ENCODE measurements around the gene IL13RA1. TPM values are rescaled to one million over a fixed set of nuclear protein-coding genes. Genes with fewer than 3 reads are reported as not detected.
A peak's percentile ranks its signal among the peaks of the same experiment; 100 is the strongest.

Gene IL13RA1
- total and polyA plus RNA-seq, 2 experiments from 2014 or later = 2.7 to 6.6 TPM

DNA sequence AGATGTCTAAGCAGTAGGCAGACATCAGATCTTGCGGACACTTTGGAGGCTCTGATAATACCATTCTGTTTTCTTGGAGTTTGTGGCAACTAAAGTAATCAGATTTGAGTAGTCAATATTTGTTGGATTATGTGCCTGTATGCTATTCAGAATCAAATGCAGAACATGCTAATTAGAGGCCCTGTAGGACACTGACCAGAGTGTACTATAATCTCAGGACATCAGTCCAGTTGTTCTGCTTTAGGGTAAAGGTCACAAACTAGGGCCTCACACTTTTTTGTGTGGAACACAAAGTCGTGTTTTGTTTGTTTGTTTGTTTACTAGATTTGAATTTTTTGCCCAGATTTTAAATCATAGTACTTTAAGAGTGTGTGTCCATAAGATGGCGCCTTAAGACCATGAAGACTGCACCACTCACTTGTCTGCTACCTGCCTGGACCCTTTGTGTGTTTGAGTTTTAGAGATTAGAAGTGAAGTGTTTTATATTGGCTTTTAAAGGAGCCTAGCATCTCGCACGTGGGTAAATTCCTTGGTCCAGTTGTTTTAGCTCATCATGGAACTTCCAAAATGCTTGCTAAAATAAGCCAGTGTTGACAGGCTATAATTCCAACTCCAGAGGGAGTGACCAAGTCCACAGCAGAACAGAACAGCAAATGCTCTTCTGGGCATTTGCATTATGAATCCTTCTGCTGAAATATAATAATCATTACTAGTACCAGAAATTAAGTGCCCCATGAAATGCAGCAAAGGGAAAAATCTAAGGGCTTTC lies 34.7 kb downstream of the IL13RA1 start:
- no peak overlapping the region for H3K4me2 ChIP-seq
- no peak overlapping the region for H2AFZ ChIP-seq
- no peak overlapping the region for H3K4me3 Mint-ChIP-seq
- H3K36me3 Mint-ChIP-seq (ENCODE audit: low read depth) = no peaks in the 10 kb centered on the region
- peaks cover 7% of the 10 kb centered on the region for H3K4me1 ChIP-seq (ENCODE audit: insufficient read depth)
- no peak overlapping the region; the same call in 1 of the 2 replicates for H3K27ac Mint-ChIP-seq
- peaks cover 8% of the 10 kb centered on the region; the same call in 2 of the 3 replicates for H3K4me1 Mint-ChIP-seq
- peak; percentile 53 for ATAC-seq
- no peak overlapping the region for H3K27ac ChIP-seq (ENCODE audit: low read depth)
- no peaks in the 10 kb centered on the region for H3K27me3 Mint-ChIP-seq (ENCODE audit: insufficient read depth, low read depth, poor library complexity)
- H3K79me2 ChIP-seq (replicated peaks; ENCODE audit: insufficient read depth) = no peaks in the 10 kb centered on the region
- TF ChIP-seq, protein P1, sequence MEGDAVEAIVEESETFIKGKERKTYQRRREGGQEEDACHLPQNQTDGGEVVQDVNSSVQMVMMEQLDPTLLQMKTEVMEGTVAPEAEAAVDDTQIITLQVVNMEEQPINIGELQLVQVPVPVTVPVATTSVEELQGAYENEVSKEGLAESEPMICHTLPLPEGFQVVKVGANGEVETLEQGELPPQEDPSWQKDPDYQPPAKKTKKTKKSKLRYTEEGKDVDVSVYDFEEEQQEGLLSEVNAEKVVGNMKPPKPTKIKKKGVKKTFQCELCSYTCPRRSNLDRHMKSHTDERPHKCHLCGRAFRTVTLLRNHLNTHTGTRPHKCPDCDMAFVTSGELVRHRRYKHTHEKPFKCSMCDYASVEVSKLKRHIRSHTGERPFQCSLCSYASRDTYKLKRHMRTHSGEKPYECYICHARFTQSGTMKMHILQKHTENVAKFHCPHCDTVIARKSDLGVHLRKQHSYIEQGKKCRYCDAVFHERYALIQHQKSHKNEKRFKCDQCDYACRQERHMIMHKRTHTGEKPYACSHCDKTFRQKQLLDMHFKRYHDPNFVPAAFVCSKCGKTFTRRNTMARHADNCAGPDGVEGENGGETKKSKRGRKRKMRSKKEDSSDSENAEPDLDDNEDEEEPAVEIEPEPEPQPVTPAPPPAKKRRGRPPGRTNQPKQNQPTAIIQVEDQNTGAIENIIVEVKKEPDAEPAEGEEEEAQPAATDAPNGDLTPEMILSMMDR (conservative IDR thresholded peaks at IDR 0.05; ENCODE audit: low read depth in 2 of 2) = peak; percentile 42 to 60
- no peak for TF ChIP-seq STAT1 (IDR thresholded peaks at IDR 0.05; ENCODE audit: unreplicated experiment)
- no peaks in the 10 kb centered on the region for H3F3A ChIP-seq (replicated peaks; ENCODE audit: low read depth)
- H3K9me3 Mint-ChIP-seq = no peaks in the 10 kb centered on the region
- no peak overlapping the region for H3K4me3 ChIP-seq
- DNase-seq (ENCODE audit: low spot score) = peak; percentile 37
- no peaks in the 10 kb centered on the region for H3K9me2 ChIP-seq (ENCODE audit: insufficient read depth)
- no peaks in the 10 kb centered on the region for H3K36me3 ChIP-seq (ENCODE audit: insufficient read depth)
- H4K20me1 ChIP-seq (replicated peaks; ENCODE audit: insufficient read depth) = no peaks in the 10 kb centered on the region
- no peaks in the 10 kb centered on the region for H3K27me3 ChIP-seq (ENCODE audit: insufficient read depth)

GRCh38 chrX:118763489-118763888 lies 36.1 kb downstream of the IL13RA1 start:
- Histone ChIP-seq H3K36me3 (ENCODE audit: insufficient read depth) (no peaks in the 10 kb centered on the region), H3K4me1 (ENCODE audit: insufficient read depth) (peaks cover 7% of the 10 kb centered on the region), H2AFZ (no peak overlapping the region), H3K27ac (ENCODE audit: low read depth) (no peak overlapping the region), H3F3A (replicated peaks; ENCODE audit: low read depth) (no peaks in the 10 kb centered on the region), H3K4me3 (no peak overlapping the region), H3K9me2 (ENCODE audit: insufficient read depth) (no peaks in the 10 kb centered on the region), H4K20me1 (replicated peaks; ENCODE audit: insufficient read depth) (no peaks in the 10 kb centered on the region), H3K4me2 (no peak overlapping the region), H3K27me3 (ENCODE audit: insufficient read depth) (no peaks in the 10 kb centered on the region), H3K79me2 (replicated peaks; ENCODE audit: insufficient read depth) (no peaks in the 10 kb centered on the region)
- Mint-ChIP-seq H3K27ac (no peak overlapping the region), H3K36me3 (ENCODE audit: low read depth) (no peaks in the 10 kb centered on the region), H3K4me3 (no peak overlapping the region), H3K4me1 (peaks cover 8% of the 10 kb centered on the region; the same call in 2 of the 3 replicates), H3K27me3 (ENCODE audit: insufficient read depth, low read depth, poor library complexity) (no peaks in the 10 kb centered on the region), H3K9me3 (no peaks in the 10 kb centered on the region)
- ATAC-seq = no peak
- TF ChIP-seq NANOG (IDR thresholded peaks at IDR 0.05; ENCODE audit: borderline replicate concordance) (no peak), STAT1 (IDR thresholded peaks at IDR 0.05; ENCODE audit: unreplicated experiment) (no peak)
- DNase-seq (ENCODE audit: low spot score) = no peak

- Mint-ChIP-seq H3K4me3 (0 out of 3 replicates have a peak overlapping the region, but pooled peaks have one; percentile 32), H3K4me1 (peaks cover 8% of the 10 kb centered on the region; the same call in 2 of the 3 replicates), H3K36me3 (ENCODE audit: low read depth) (no peaks in the 10 kb centered on the region), H3K27ac (no peak overlapping the region), H3K27me3 (ENCODE audit: insufficient read depth, low read depth, poor library complexity) (no peaks in the 10 kb centered on the region), H3K9me3 (no peaks in the 10 kb centered on the region)
- Histone ChIP-seq H4K20me1 (replicated peaks; ENCODE audit: insufficient read depth) (no peaks in the 10 kb centered on the region), H3K27me3 (ENCODE audit: insufficient read depth) (no peaks in the 10 kb centered on the region), H3K4me1 (ENCODE audit: insufficient read depth) (peaks cover 7% of the 10 kb centered on the region), H3K36me3 (ENCODE audit: insufficient read depth) (no peaks in the 10 kb centered on the region), H3F3A (replicated peaks; ENCODE audit: low read depth) (no peaks in the 10 kb centered on the region), H3K9me2 (ENCODE audit: insufficient read depth) (no peaks in the 10 kb centered on the region), H3K4me2 (peak overlapping the region; percentile 41), H3K27ac (ENCODE audit: low read depth) (no peak overlapping the region), H3K79me2 (replicated peaks; ENCODE audit: insufficient read depth) (no peaks in the 10 kb centered on the region), H2AFZ (no peak overlapping the region), H3K4me3 (0 out of 2 replicates have a peak overlapping the region, but pooled peaks have one; percentile 4)
- DNase-seq (ENCODE audit: low spot score) = peak; percentile 46
- ATAC-seq = peak; percentile 69
- TF ChIP-seq STAT1 (IDR thresholded peaks at IDR 0.05; ENCODE audit: unreplicated experiment) = no peak
- TF ChIP-seq, protein P1 (conservative IDR thresholded peaks at IDR 0.05; ENCODE audit: low read depth in 2 of 2) = no peak
- TF ChIP-seq CREB1 (CRISPR knock-in tag; IDR thresholded peaks at IDR 0.05; ENCODE audit: low read depth) = no peak
- TF ChIP-seq POLR2AphosphoS5 (IDR thresholded peaks at IDR 0.05; ENCODE audit: low read depth) = no peak
- TF ChIP-seq NANOG (IDR thresholded peaks at IDR 0.05; ENCODE audit: borderline replicate concordance) = no peak
- no peak for TF ChIP-seq EZH2phosphoT487 (IDR thresholded peaks at IDR 0.05; ENCODE audit: unreplicated experiment)
- TF ChIP-seq, protein P2, sequence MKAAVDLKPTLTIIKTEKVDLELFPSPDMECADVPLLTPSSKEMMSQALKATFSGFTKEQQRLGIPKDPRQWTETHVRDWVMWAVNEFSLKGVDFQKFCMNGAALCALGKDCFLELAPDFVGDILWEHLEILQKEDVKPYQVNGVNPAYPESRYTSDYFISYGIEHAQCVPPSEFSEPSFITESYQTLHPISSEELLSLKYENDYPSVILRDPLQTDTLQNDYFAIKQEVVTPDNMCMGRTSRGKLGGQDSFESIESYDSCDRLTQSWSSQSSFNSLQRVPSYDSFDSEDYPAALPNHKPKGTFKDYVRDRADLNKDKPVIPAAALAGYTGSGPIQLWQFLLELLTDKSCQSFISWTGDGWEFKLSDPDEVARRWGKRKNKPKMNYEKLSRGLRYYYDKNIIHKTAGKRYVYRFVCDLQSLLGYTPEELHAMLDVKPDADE (IDR thresholded peaks at IDR 0.05) = no peak
- no peak for TF ChIP-seq JUNB (IDR thresholded peaks at IDR 0.05; ENCODE audit: unreplicated experiment)
- no peak for TF ChIP-seq ZNF114 (CRISPR knock-in tag; IDR thresholded peaks at IDR 0.05)
Observed at GRCh38 chrX:118764122-118764521, 36.7 kb downstream of the IL13RA1 start.

Data from GM23338 (cell line).